Lung (tissue), 12 donors: Measurements from ENCODE around the gene SOBP. TPM values are rescaled to one million over a fixed set of nuclear protein-coding genes. Genes with fewer than 3 reads are reported as not detected.

Experiments
- ATAC-seq: fragments of 200-7000 bp; cut with Tn5 transposase; one replicate; pipeline ENCODE4 v1.9.1; 2020; ENCODE audit warnings: moderate number of reproducible peaks; ENCODE audit not compliant: insufficient read depth, low FRiP score
- DNase-seq, 3 donors: peaks; one replicate each; pipeline ENCODE4 v3.0.0-alpha.2; 2013 to 2017
- H3K27ac ChIP-seq, 2 donors: one replicate each; pipeline ENCODE4 v1.5.1; 2013; ENCODE audit warnings: mild to moderate bottlenecking in 2 of 2, moderate library complexity in 2 of 2, control low read depth in 1 of 2, inconsistent platforms in 1 of 2, low read depth in 1 of 2, low read length in 1 of 2
- H3K27me3 ChIP-seq, 3 donors: one replicate each; pipeline ENCODE4 v1.5.1; 2013; ENCODE audit warnings: low read length in 2 of 3; ENCODE audit not compliant: control insufficient read depth in 3 of 3, insufficient read depth in 3 of 3
- H3K36me3 ChIP-seq, 4 donors: one replicate each; pipeline ENCODE4 v1.5.1; 2013; ENCODE audit warnings: low read length in 4 of 4, mild to moderate bottlenecking in 1 of 4, moderate library complexity in 1 of 4; ENCODE audit not compliant: control insufficient read depth in 4 of 4, insufficient read depth in 4 of 4
- H3K4me1 ChIP-seq, 5 donors: one replicate each; pipeline ENCODE4 v1.5.1; 2013; ENCODE audit warnings: low read length in 5 of 5, mild to moderate bottlenecking in 2 of 5, moderate library complexity in 1 of 5; ENCODE audit not compliant: control insufficient read depth in 5 of 5, insufficient read depth in 5 of 5
- H3K4me3 ChIP-seq: one replicate; pipeline ENCODE4 v1.5.1; 2013; ENCODE audit warnings: mild to moderate bottlenecking, control low read depth, moderate library complexity
- H3K9ac ChIP-seq, 2 donors: one replicate each; pipeline ENCODE4 v1.5.1; 2013; ENCODE audit warnings: low read length in 2 of 2, control low read depth in 1 of 2; ENCODE audit not compliant: insufficient read depth in 1 of 2
- H3K9me3 ChIP-seq, 4 donors: one replicate each; pipeline ENCODE4 v1.5.1; 2013; ENCODE audit warnings: low read length in 3 of 4, mild to moderate bottlenecking in 1 of 4, moderate library complexity in 1 of 4; ENCODE audit not compliant: control insufficient read depth in 4 of 4, insufficient read depth in 3 of 4
- WGBS, 2 donors: extraction: QIAGEN DNeasy Blood & Tissue Kit; methylation state at CpG; one replicate each; pipeline ENCODE4 v1.1.7; 2013; 5-methylcytosine and 5-hydroxymethylcytosine counted together
- polyA plus RNA-seq, 2 donors: library from polyadenylated mRNA; stranded (reverse); fragments of 200-250 nt; gene quantifications; one replicate each; pipeline ENCODE4 v1.2.1, GENCODE V29; 2013
- total RNA-seq, 2 donors: library from RNA; depleted of rRNA in 1 of 2; stranded (reverse); fragments of >200 nt in 1 of 2; gene quantifications; one replicate each; pipeline ENCODE4 v1.2.1, GENCODE V29; 2014 to 2021
- TF ChIP-seq, protein P1 (sequence below): IDR thresholded peaks from 2 replicates; pipeline ENCODE4 v1.5.1; 2012; ENCODE audit warnings: mild to moderate bottlenecking; ENCODE audit errors: control extremely low read depth, extremely low read depth
- donor health status: control.
- donor health status: control.
- donor health status: Bipolar disorder and iron deficiency.
- donor health status: healthy.
- donor health status: DM: yes; HTN: yes; CAD: no.

Gene SOBP
- total and polyA plus RNA-seq, 4 donors: 1.6 to 14.5 (median 5.8) TPM

DNA sequence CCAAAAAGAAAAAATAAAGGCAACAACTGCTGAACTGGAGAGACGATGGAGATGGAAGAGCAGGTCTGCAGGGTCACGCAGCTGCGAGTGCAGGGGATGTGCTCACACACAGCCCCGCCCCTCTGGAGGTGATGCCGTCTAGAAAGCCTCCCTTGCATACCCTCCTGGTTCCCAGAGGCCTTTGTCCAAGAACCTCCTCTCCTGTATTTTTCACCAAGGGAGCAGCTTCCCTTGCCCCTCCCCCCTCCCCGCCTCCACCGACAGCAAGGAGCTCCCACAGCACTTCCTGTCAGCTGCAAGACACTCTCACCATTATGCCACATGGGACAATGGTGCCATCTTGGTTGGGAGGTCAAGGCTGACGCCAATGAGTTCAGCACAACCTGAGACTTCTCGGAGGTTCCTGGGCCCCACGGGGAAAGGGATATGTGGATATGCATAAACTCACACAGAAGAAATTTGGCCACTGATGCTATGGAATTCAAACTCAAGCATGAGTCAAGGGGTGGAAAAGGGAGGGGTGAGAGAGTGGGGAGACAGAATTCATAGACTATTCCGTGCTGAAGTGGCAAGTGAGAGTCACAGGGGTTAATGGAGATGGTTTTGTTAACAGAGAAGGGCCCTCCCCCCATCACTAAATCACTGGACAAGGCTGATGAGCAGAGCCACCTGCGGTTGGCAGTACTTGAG, 201.3 kb downstream of the SOBP start:
- 60 to 78% methylated on average over 12 of the region's 12 CpGs for WGBS, 2 donors
- ATAC-seq: no peak

DNA sequence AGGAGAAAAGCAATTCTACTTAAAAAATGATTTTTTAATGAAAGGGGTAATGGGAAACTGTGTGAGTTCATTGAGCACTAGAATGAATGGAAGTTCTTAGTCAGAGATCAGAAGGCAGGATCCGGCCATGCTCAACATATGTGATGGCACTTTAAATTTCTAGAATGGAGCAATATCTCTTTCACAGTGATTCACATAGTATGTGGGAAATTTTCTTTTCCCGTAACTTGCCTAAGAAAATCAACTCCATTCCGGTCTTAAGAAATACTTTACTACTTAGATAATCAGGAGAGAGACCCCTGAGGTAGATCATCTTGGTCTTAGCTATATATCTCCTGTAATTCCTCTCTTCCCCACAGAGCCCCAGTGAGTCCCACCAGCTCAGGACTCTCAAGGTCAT, 202.4 kb downstream of the SOBP start:
- Histone ChIP-seq H3K4me3 (no peak overlapping the region), H3K27ac (no peak overlapping the region), H3K36me3 (no peaks in the 10 kb centered on the region), H3K9ac (no peak overlapping the region), H3K27me3 (no peaks in the 10 kb centered on the region), H3K9me3 (no peaks in the 10 kb centered on the region), H3K4me1 (peaks cover 0 to 11% (median 0%) of the 10 kb centered on the region in 5 donors)
- DNase-seq: no peak
- no peak for ATAC-seq
- TF ChIP-seq, protein P1, sequence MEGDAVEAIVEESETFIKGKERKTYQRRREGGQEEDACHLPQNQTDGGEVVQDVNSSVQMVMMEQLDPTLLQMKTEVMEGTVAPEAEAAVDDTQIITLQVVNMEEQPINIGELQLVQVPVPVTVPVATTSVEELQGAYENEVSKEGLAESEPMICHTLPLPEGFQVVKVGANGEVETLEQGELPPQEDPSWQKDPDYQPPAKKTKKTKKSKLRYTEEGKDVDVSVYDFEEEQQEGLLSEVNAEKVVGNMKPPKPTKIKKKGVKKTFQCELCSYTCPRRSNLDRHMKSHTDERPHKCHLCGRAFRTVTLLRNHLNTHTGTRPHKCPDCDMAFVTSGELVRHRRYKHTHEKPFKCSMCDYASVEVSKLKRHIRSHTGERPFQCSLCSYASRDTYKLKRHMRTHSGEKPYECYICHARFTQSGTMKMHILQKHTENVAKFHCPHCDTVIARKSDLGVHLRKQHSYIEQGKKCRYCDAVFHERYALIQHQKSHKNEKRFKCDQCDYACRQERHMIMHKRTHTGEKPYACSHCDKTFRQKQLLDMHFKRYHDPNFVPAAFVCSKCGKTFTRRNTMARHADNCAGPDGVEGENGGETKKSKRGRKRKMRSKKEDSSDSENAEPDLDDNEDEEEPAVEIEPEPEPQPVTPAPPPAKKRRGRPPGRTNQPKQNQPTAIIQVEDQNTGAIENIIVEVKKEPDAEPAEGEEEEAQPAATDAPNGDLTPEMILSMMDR: no peak
- 94 to 95% methylated on average over 3 of the region's 3 CpGs for WGBS, 2 donors

More for the DNA sequence above, 201.3 kb downstream of the SOBP start:
- H3K27ac ChIP-seq: no peak overlapping the region
- H3K4me3 ChIP-seq: no peak overlapping the region
- TF ChIP-seq, protein P1: no peak
- peaks cover 0 to 11% (median 0%) of the 10 kb centered on the region in 5 donors for H3K4me1 ChIP-seq
- no peaks in the 10 kb centered on the region for H3K36me3 ChIP-seq
- DNase-seq: peak; percentile 17 to 42 (median 26)
- no peak overlapping the region for H3K9ac ChIP-seq
- no peaks in the 10 kb centered on the region for H3K27me3 ChIP-seq
- H3K9me3 ChIP-seq: no peaks in the 10 kb centered on the region

DNA sequence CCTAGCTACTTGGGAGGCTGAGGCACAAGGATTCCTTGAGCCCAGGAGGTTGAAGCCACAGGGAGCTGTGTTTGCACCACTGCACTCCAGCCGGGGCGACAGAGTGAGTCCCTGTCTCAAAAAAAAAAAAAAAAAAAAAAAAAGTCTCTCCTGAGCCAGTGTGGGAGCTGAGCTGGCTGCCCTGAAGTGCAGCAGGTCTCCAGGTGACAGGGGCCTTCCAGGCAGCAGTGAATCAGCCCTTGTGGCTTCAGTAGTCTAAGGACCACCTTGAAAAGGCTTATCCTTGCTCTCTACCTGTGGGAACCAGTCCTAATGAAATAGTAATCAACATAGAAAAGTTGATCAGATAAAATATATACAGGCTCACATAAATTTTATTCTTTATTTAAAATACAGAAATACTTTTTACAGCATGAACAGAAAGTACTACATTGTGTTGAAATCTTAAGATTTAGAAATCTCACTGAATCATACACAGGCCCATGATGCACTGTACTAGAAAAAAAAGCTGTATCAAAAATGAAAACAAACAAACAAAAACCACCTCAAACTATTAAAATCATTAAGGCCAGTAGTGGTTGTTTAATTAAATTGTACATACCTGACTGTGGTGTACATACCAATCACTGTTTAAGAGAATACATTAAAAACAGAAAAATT, 205.3 kb downstream of the SOBP start:
- Histone ChIP-seq H3K36me3 (no peaks in the 10 kb centered on the region), H3K4me1 (peaks cover 0 to 9% (median 0%) of the 10 kb centered on the region in 5 donors), H3K9me3 (no peaks in the 10 kb centered on the region), H3K4me3 (no peak overlapping the region), H3K9ac (no peak overlapping the region), H3K27me3 (no peaks in the 10 kb centered on the region), H3K27ac (no peak overlapping the region)
- TF ChIP-seq, protein P1: no peak
- ATAC-seq: no peak
- no peak for DNase-seq
- WGBS, 2 donors: 94 to 100% methylated on average over 2 of the region's 2 CpGs
